Measurements from ENCODE around the gene MXD3.
"Not testable (repeated sequence)": the region's sequence is repeated elsewhere in the genome, so short reads cannot be mapped to it uniquely, and the experiment has no call there.

The MXD3 gene

DNA sequence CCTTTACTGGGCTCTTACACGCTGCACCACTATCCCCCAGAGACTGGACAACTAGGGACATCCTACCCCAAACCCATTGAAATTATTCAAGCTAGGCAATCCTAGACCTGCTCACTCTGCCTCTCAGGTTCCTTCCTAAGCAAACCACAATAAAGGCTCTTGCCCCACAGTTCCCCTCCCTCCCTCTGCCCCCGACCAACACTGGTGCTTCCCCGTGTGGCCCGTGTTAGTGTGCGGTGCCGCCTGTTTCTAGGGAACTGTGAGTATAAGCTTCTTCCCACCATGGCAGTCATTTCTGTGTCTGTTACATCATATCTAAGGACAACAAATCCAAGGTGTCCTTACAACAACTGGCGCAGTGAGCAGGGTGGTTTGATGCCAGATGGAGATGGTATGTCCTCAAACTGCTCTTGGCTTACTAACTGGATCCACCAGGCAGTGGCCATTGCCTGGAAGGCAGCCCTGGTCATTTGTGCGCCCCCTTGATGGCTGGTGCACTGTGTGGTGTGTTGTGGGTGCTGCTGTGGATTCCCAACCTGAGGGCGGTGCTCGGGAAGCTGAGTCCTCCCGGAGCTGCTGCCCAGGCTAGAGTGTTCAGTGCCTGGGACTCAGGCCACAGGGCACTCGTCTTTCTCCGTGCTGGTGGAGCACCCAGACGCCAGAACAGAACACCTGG, 8.4 kb upstream of the MXD3 start:
- no peak for DNase-seq (ENCODE audit: low spot score)

- peak; percentile 83 for DNase-seq (ENCODE audit: low spot score)
Observed at GRCh38 chr5:177317959-177318377, 6.3 kb upstream of the MXD3 start.

DNA sequence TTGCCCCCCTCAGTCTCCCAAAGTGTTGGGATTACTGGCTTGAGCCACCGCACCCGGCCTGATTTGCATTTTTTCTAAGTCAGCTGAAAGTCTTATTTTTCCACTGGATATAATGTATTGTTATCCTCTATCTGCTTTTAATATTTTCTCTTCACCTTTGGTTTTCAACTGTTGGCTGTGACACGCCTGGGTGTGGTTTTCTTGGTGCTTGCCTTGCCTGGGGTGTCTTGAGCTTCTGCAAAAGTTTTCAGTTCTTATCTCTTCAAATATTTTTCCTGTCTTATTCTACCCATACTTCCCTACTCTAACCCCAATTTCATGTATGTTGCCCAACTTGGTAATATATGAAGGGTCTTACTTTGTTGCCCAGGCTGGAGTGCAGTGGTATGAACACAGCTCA, 4.3 kb upstream of the MXD3 start:
- DNase-seq (ENCODE audit: low spot score): no peak

DNA sequence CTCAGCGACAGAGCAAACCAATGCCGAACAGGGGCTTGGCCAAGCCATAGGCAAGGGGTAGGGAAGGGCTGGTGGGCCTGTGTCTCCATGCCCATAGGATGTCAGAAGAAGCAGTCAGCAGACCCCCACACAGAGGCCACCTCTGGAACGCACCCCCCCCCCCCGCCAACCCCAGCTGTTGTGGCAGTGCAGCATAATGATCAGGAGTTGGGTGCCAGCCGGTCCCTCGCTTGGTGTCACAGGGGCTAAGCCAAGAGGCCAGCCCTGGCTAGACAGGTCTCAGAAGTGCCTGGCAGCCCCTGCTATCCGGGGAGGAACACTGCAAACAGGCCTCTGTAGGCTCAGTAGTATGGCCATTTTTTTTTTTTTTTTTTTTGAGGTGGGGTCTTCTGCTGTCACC, 3.7 kb upstream of the MXD3 start:
- no peak for DNase-seq (ENCODE audit: low spot score)

DNA sequence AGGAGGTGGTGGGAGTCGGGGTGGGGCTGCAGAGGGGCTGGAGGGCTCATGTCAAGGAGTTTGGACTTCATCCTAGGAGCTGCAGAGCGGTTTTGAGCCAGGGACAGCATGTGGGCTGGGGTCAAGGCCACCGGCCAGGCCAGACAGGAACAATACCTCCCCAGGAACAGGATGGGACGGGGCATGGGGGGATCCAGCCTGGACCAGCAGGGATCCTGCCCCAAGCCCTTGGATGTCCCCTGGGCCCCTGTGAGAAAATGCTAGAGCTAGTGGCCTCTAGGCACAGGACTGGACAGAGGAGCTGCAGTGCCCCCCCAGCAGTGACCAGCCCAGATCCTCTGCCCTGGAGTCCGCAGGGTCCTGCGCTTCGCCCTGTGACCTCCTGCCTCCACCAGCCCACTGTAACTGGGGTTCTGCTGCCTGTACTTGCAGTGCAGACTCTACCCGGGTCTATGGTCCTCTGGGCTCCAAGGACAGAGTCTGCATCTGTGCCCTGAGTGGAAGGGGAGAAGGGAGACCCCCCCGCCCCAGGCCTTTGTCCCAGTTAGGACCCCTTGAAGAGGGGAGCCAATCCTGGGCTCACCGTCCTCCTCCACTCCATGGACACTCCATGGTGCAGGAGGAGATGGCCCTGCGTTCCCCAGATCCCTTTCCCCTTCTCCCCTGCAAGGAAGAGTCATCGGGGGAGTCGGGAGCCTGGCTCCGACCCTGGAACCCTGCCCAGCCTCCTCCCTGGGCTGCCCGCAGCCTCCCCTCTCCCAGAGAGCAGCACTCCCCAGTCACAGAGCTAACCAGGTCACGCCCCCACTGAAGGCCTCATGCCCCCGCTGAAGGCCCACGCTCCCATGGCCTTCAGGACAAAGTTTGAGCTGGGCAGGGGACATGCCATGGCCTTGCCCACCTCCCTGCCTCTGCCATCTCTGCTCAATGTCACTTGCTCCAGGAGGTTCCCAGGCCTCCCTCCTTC, 3.0 kb upstream of the MXD3 start:
- no peak for DNase-seq (ENCODE audit: low spot score)

DNA sequence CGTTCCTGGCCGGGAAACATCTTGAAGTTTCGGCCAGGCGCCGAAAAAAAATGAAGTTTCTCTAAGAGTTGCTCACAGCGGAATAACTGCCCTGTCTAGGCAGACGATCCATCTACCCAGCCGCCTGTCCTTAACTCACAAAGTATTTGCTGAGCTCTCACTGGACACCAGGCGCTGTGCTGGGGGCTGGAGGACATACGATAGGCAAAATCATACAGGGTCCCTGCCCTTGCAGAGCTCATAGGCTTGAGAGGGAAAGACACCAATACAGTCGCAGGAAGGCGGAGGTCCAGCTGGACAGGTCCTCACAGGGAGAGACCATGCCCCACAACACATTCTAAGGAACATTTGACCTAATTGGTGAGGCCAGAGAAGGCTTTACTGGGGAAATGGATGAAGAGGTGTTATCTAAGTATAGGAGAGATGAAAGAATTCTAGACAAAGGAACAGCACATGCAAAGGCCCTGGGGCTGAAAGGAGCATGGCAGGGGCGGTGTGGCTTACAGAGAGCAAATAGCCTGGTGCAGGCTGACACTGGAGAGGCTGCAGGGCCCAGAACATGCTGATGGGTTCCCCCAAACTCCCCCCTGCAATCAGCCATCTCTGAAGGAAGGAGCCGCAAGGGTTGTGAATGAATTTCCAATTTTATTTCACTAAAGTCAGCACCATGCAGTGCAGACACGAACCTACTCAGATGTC, 2.0 kb upstream of the MXD3 start:
- DNase-seq (ENCODE audit: low spot score): no peak

GRCh38 chr5:177312649-177313181, 1.0 kb upstream of the MXD3 start:
- peak; percentile 72 for DNase-seq (ENCODE audit: low spot score)

GRCh38 chr5:177311392-177311722, 341 bp downstream of the MXD3 start:
- DNase-seq (ENCODE audit: low spot score): peak; percentile 58

DNA sequence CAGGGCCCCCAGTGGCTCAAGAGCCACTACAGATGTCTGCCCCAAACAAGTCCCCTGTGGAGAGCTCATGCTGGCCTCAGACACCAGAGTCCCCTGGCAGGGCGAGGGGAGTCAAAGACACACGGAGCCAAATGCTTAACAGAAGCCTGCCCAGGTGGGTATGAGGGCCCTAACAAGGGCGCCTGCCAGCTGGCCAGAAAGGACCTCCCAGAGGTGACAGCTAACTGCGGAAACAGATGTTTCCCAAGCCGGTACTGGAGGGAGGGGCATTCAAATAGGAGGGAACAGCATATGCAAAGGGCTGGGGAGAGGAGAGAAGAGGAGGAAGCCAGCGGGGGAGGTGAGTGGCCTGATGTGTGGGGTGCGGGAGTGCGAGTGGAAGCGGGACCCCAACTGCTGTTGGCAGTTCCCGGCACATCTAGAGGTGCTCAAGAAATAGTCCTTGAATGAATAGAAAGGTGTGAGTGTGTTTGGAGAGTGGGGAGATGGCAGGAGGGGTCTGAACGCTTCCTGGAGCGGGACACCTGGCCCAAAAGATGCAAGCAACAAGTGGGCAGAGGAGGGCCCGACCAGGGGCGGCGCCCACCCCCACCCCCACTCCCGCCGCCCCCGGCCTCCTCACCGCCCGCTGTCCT, 824 bp downstream of the MXD3 start:
- peak; percentile 47 for DNase-seq (ENCODE audit: low spot score)

DNA sequence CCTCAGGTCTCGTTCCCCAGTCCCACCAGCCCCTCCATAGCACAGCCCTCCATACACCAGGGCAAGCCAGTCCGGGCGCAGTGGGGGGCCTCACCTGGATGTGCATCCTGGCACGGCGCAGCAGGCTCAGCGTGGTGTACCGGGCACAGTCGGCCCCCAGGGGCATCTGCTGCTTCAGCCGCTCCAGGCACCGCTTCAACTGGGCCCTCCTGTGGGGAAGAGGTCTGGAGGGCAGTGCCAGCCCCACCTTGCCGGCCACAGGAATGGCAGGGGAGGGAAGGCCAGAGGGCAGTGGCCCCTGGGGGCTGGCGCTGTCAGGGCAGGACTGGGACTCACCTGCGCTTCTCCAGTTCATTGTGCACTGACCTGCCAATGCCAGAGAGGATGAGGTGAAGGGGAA, 1.4 kb downstream of the MXD3 start:
- no peak for DNase-seq (ENCODE audit: low spot score)

DNA sequence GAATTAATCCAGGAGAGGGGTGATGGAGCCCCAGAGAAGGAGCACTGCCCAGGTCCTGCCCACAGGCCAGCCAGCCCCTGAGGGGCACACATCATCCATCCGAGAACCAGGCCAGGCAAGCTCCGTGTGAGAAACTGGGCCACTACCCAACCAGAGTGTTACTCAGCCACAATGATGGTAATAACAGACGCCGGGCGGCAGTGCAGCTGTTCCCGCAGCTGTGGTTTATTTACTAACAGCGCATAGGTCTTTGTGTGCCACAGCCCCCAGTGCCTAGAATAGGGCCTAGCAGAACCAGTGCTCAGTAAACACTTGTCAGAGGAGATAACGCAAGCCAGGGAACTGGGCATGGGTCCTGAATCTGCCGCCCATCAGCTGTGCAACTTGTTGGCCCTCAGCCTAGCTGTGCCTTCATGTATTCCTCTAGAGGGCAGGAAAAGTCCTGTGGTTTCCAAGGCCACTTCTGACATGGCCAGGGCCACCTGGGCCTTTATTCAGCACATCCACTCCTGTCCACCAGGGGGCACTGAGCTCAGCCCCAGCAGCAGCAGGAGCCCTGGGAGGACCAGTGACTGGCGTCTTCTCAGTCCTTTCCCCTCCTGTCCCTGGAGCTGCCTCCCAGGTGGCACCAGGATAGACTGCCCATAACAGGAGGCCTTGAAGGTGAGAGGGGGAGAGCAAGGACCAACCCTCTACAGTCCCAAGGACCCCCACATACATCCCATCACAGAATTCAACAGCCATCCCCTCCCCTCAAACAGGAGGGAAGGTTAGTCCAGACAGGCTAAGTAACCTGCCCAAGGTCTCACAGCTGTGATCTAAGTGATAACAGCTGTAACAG, 2.1 kb downstream of the MXD3 start:
- peak; percentile 77 for DNase-seq (ENCODE audit: low spot score)

- DNase-seq (ENCODE audit: low spot score): no peak
Observed at GRCh38 chr5:177308740-177309139, 3.0 kb downstream of the MXD3 start.

DNA sequence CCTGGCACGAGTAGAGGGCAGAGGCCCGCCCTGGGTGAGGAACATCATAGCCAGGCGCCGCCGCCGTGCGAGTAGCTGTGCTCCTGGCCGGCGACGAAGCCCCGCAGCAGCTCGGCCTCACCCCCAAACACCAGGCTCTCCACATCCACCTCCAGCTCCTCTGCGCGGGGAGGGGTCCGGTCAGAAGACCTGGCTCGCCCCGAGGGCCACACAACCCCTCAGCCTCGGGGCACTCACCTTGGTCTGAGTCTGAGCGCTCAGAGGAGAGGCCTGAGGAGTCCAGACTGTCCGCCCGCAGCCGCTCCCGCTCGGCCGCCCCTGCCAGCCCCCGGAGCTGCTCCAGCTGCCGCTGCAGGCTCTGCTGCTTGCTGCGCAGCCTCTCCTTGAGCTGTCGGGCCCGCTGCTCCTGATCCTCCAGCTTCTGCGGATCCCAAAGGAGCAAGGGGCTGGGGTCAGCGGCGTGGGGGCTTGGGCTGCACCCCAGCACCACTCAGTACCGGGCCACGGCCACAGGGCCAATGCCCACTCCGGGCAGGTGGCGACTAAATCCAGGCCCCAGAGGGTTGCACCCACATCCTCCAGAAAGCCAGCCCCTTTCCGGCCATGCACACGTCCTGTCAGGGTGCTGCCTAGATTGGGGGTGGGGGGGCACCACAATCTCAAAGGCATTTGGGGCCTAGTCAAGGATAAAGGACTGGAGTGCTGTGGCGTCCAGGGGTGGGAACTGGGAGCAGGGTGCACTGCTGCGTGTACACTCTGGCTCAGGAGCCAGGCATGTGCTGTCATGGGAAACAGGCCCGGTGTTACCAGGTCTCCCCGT, 3.9 kb downstream of the MXD3 start:
- DNase-seq (ENCODE audit: low spot score): no peak

- DNase-seq (ENCODE audit: low spot score): no peak
Observed at GRCh38 chr5:177306674-177307543, 4.8 kb downstream of the MXD3 start.

GRCh38 chr5:177306103-177306640, 5.5 kb downstream of the MXD3 start:
- DNase-seq (ENCODE audit: low spot score): not testable (repeated sequence)

DNA sequence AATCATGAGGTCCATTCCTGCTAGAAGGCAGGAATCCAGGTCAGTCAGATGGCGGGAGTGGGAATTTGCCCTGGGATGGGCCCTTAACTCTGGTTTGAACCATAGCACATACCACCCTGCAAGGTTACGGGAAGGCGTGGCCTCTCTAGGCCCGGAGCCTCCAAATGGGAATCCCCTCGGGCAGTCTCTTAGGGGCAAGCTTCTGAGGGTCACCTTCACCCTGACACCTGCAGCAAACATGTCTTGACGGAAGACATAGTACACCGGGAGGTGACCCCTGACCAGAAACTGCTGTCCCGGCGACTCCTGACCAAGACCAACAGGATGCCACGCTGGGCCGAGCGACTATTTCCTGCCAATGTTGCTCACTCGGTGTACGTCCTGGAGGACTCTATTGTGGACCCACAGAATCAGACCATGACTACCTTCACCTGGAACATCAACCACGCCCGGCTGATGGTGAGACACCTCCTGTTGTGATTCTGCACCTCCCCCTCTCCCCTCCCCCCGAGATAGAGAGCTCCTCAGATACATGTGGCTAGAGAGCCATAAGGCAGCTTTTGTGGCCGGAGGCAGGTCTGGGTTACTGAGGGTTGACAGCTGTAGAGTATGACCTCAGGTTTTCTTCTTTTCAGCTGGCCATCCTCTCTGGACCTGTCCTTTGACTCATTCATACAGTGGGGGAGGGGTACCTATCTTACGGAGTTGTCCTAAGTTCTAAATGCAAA, 7.1 kb downstream of the MXD3 start:
- DNase-seq (ENCODE audit: low spot score): peak; percentile 72

GRCh38 chr5:177303925-177304391, 7.7 kb downstream of the MXD3 start:
- no peak for DNase-seq (ENCODE audit: low spot score)

All from RKO (cell line).